ENCODE results near the gene LUZP2.

The LUZP2 gene

DNA sequence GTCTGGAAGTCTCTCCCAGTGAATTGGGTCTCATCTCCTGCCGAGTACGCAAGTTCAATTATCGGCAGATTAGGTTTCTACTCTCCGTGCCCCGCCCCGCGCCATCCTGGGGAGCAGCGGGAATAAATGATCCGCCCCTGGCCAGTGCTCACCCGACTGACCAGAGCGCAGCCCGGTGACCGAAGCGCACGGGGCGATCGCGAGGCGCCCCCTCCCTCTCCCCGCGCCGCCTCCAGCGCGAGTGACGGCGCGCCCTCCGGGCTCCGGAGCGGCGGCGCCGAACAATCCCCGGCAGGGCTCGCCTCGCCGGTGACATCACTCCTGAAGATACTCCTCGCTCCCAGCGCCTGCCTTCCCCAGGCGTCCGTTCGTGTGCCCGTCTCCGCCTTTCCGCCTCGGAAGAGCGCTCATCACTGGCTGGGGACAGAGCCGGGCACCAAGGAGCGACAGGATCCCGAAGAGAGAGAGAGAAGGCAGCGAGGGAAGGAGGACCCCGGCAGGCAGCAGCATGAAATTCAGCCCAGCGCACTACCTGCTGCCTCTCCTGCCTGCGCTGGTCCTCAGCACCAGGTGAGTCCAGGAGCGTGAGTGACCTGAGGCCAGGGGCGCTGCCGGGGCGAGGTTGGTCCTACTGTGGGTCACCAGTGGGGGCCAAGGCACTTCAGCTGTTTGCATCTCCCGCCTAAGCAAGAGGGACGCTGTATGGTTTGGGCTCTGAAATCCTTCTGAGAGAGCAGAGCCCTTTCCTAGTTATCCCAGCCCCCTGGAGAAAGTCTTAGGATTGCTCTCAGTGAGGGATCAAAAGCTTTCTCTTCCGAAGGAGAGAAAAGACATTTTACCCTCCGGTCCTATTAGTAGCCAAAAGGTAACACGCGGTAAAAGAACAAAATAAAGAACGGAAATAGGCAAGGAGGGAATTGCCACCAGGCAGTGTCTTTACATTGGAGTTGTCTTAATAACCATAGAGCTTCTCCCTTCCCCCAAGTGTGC lies at the start of gene LUZP2:
Gene LUZP2 (plus strand): TSS at position 318 of the 990 bp plus-strand sequence.
- DNase-seq (ENCODE audit: low read depth, low spot score) = no peak

DNA sequence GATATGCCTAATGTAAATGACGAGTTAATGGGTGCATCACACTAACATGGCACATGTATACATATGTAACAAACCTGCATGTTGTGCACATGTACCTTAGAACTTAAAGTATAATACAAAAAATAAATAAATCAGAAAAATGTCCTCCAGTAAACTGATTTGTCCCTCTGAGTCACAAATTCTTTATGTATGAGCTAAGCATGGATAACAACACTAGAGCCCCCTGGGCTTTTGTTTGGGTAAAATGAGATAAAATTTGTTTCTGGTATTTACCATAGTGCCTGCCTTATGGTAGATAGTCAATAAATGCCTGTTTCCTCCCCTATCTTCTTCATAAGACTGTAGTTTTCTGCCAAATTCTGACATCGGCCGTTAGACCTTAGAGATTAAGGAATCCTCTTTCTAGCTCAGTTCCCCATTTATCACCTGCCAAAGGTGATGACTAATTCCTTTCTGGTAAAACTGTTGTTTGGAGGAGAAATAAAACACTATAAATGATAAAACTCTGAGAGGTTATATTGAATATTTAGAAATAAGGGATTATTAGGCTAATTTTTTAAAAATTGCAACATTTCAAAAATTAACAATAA lies 43.6 kb upstream of the LUZP2 start:
- no peak for DNase-seq (ENCODE audit: low read depth, low spot score)

DNA sequence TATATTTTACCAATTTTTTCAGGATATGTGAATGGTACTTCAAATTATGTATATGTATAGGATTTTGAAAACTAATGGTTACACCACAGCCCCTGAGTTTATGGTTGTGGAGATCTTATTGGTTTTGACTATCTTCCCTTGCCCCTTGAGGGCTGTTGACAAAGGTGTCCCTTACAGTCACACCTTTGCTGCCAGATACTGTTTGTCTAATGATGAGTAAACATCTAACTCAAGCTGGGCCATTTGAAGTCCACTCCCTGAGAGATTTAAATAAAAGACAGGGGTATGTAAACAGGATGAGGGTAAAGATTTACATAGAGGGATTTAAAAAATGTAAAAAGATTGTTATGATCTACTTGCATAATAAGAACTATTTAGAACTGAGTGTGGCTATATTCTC lies 38.9 kb upstream of the LUZP2 start:
- DNase-seq (ENCODE audit: low read depth, low spot score) = no peak

DNA sequence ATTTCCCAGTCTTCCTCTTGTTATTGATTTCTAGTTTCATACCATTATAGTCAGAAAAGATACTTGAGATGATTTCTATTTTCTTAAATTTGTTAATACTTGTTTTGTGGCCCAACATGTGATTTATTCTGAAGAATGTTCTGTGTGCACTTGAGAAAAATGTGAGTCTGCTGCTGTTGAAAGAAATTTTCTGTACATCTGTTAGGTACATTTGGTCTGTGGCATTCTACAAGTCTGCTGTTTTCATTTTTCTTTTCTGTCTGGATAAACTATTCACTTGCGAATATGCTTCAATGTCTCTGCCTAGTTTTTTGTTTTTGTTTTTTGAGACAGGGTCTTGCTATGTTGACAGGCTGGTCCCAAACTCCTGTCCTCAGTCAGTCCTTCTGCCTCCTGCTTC lies 26.4 kb upstream of the LUZP2 start:
- no peak for DNase-seq (ENCODE audit: low read depth, low spot score)

DNA sequence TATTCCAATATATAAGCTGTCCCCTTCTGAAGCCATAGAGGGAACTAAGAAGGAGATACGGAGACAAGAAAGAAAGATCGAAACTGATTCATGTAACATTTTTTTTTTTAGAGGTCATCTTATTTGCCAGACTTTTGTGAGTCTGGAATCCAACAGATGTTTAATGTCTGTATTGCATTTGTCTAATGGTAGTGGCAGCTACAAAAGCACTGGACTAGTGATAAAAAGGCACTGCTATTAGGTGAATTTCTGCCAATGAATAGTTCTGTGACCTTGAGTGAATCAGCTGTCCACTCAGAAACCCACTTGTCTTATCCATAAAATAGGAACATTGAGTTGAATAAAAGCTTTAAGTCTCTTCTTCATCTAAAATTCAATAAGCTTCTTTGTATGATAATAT lies 25.8 kb upstream of the LUZP2 start:
- no peak for DNase-seq (ENCODE audit: low read depth, low spot score)

DNA sequence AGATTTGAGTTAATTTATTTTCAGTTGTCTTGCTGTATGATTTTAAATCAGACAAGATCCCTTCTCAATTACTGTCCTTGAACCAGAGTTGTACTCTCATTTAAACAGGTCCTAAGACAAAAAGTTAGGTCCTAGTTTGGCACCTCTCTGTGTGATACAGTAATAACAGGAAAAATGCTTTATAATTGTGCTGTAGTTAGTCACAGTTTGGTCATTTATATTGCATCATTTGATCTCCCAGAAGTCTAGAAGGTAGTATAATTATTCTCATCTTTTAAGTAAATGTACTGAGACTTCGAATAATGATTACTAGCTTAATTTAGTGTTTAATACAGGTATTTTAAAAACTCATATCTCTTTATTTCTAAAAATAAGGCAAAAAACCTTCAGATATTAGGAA lies 18.1 kb upstream of the LUZP2 start:
- DNase-seq (ENCODE audit: low read depth, low spot score) = no peak

DNA sequence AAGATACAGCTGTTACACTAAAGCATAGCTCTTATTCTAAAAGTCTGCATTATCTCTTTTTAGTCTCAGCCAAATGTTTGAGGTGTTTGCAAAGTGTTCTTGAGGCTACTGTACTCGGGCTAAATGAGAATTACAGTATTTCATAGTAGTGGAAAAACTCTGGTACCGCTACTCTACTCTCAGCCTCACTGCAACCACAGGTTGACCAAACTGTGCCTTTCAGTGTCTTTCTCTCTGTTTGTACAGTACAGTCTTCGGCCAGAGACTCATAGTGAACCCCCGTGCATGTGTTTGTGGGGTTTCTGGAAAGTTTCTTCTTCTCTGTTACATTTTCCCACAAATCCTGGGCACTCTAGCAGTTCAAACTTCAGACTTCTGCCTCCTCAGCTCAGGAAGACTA lies 7.4 kb upstream of the LUZP2 start:
- no peak for DNase-seq (ENCODE audit: low read depth, low spot score)

DNA sequence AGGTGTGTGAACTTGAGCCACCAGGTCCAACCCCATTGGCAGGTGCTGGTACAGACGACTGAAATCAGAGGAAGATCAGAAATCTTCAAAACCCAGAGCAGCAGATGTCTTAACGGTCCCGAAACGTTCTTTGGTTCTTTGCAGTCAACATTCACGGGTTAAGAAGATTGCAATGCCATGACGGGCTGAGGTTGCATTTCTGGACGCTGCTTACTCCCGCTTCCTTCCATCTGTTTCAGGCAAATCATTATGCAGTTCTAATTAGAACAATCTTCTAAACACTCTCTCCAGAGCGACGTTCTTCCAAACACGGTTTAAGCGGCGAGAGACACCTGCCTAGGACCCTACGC lies 492 bp upstream of the LUZP2 start:
- DNase-seq (ENCODE audit: low read depth, low spot score) = no peak

DNA sequence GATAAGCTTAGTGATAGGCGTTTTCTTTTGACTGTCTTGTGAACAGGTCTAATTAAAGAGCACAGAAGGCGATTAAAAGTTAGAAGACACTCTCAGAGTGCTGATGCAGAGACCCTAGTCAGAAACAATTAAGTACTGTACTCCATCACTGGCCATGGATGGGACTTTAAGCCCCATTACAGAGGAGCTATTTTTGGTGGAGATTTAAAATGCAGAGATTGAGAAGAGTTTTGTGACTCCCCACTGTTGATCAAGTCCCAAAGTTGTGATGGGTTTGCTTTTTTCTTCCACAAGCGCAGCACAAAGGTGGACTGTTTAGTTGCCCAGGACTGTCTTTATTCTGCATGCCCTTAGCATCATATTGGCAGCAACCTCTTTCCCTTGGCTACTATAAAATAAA lies 978 bp downstream of the LUZP2 start:
- no peak for DNase-seq (ENCODE audit: low read depth, low spot score)

DNA sequence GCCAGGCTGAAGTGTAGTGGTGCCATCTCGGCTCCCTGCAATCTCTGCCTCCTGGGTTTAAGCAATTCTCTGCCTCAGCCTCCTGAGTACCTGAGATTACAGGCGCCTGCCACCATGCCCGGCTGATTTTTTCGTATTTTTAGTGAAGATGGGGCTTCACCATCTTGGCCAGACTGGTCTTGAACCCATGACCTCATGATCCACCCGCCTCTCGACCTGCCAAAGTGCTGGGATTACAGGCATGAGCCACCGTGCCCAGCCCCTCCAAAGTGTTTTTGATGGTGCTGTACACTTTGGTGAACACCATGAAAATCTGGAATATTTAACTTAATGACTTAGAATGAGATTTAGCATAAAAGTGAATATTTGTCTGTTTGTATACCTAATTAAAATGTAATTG lies 5.6 kb downstream of the LUZP2 start:
- no peak for DNase-seq (ENCODE audit: low read depth, low spot score)

DNA sequence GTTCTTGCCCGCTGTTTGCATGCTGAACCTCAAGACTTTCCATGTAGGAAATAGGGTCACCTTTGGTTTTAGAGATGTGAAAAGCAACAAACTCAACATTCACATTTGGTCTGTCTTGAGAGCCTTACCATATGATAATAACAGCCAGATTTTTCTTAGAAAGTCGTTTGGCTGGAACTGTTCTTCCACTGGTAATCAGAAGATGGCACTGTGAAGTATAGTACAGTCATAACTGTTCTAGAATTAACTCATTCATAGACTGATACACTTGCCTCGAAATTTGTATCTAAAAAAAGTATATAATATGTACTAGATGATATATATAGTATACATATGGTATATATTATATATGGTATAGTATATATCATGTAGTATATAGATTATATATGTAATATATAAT lies 12.3 kb downstream of the LUZP2 start:
- DNase-seq (ENCODE audit: low read depth, low spot score) = no peak

DNA sequence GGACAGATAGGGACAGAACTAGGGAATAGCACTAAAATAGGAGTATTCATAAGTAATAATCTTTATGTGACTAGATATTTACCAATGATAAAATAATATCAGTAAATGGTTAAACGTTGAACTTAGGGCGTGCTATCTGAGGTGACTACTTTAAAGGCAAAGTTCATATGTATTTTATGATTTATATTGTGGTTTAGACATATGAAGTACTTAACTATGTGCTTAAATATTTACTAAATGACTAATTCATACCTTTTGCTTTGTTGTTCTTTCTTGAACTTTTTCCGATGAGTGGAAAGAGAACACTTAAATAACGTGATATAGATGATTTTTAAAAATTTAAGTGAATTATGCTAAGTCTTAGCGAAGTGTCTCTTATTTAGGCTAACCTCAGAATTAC lies 14.7 kb downstream of the LUZP2 start:
- no peak for DNase-seq (ENCODE audit: low read depth, low spot score)

DNA sequence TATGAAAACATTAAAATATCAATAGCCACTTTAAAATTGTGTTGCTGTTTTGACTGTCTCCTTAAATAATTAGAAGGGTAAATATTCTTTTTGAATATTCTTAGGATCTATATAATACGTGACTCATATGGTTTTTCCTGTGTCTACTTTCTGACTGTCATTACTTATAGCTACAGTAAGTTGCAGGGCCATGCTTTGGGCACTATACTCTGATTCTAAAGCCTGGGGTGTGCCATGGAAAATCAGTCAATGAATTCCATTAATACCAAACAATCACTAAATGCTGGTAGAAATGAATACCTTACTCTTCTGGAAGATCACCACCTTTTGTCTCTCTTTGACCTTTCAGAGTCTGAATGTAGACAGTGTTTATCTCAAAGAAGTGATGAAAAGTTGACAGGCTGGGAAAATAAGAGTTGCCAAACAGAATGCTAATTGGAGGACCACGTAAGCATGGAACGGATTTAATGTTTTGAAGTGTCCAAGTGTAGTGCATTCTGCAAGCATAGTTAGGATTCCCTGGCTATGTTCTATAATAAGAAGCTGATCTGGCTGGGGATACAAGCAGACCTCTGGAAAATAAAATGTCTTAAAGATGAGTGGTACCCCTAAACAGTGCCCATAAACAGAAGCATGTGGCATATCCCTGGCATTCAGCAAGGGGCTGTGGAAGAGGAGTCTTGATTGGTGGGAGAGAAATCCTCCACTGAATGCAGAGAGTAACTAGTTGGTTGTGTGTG lies 16.8 kb downstream of the LUZP2 start:
- DNase-seq (ENCODE audit: low read depth, low spot score) = no peak

DNA sequence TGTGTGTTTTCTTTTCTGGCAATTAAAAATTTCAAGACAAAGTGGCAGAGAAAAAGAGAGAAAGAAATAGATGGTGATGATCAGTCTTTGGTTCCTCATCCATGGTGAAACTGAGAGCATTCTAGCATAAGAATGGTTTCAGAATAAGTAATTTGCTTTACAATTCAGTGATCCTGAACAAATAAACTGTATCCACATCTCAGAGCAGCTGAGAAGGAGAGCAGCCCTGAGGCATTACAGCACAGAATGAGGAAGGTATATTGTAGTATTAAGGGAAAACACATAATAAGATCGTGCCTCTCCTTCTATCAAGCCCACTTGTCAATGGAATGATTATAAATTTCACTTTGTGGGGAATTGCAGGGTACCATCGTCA lies 17.4 kb downstream of the LUZP2 start:
- no peak for DNase-seq (ENCODE audit: low read depth, low spot score)

DNA sequence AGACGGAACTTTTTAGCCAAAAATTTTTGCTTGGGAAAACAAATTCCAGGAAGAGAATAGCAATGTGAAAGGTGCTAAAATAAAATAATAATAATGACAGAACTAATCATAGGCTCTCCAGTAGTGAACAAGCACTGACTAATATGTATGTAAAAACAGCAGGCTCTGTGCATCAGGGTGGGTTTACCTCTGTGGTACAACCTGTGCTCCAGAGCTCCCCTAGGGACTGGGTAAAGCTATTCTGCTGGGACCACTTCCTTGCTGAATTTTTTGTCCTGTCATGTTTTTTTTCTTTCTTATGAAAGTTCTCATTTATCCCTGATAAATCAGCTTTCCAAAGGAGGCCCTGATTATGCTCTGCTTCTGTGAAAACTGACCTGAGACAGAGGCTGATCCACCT lies 18.8 kb downstream of the LUZP2 start:
- no peak for DNase-seq (ENCODE audit: low read depth, low spot score)

DNA sequence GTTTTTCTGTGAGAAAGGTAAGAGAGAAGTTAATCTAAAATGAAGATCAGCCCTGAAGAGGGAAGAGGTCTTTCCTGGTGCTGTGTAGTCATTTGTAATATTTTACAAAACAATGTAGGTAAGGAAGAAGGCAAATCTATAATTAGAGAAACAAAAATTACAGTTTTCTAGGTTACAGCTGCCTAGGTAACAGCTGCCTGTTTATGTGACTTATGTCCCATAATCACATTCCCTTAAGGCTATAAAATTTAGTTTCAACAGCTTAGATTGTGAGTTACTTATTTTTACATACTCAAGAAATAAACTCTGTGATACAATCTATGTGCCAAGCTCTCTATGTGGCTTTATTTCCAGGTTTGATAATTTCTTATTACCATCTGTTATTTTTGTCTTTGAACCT lies 19.8 kb downstream of the LUZP2 start:
- DNase-seq (ENCODE audit: low read depth, low spot score) = no peak

DNA sequence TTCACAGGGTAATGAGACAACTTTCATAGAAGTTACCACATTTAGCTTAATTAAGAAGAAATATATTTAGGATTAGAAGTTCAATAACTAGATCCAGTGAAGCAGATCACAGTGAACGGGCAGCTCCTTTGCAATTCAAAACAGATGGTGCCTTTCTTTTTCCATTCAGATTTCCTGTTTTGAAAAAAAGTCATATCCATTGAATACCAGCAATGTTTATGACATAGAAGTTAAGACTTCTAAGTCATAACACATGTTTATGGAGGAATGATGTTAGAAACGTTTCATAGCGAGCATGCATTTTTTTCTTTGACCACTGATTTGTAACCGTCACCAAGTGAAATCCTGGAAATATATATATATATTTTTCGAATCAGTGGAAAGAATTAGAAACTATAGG lies 24.7 kb downstream of the LUZP2 start:
- no peak for DNase-seq (ENCODE audit: low read depth, low spot score)

DNA sequence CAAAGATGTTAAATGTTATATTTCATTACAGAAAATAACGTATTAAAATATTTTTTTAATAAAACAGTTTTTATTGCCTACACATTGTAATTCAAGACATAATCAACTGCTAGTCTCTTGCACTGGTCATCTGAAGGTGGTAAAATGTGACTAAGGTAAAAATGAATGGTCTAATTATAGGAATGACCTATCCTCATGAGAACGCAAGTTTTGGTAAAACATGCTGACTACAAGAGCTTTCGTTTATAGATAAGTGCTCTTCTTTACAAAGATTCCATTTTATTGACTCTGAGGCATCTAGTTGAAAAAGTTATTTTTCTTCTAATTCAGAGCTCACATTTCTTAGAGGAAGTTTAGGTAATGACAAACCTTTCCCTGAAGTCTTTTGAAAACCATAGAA lies 27.3 kb downstream of the LUZP2 start:
- no peak for DNase-seq (ENCODE audit: low read depth, low spot score)

DNA sequence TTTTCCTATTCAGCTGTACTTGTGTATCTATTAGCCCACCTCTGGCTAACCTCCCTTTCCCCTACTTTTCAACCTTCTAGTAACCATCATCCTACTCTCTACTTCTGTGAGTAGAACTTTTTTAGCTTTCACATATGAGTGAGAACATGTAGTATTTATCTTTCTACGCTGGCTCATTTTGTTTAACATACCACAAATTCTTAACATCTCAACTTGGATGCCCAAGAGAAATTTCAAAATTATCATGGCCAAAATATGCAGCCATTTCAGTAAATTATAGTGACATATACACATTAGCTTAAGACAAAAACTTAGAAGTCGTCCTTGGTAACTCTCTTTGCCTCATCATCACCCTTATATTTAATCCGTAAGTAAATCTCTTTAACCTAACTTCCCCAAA lies 34.7 kb downstream of the LUZP2 start:
- no peak for DNase-seq (ENCODE audit: low read depth, low spot score)

DNA sequence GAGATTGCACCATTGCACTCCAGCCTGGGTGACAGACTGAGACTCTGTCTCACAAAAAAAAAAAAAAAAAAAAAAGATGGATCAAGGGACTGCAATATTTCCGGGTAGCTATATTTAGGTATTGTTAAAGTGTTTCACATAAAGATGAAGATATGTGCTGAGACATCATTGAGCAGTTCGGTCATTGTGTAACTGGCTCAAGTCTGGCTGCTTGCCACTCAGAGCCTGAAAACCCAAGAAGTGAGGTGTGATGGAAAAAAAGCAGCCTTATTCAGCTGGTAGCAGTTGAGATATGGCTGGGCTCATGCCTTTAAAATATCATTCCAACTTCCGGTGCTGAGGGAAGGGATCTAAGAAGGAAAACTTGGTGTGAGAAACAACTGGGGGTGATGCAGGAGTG lies 46.9 kb downstream of the LUZP2 start:
- no peak for DNase-seq (ENCODE audit: low read depth, low spot score)

DNA sequence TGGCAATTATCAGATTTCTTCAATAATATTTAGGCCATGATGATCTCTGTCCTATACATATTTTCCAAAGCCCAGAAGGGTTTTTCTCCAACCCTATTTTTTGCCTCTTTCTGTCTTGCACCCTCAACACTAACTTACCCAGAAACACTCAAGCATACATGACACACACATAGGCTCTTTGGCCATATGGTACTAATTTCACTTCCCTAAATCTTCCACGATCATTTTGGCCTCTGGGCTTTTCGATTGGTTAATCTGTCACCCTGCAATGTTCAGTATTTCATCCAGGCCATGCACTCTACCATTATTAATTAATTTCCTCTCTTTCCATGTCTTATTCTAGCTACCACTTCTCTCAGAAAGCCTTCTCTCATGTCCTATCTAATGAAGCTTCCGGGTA lies 59.8 kb downstream of the LUZP2 start:
- DNase-seq (ENCODE audit: low read depth, low spot score) = no peak

DNA sequence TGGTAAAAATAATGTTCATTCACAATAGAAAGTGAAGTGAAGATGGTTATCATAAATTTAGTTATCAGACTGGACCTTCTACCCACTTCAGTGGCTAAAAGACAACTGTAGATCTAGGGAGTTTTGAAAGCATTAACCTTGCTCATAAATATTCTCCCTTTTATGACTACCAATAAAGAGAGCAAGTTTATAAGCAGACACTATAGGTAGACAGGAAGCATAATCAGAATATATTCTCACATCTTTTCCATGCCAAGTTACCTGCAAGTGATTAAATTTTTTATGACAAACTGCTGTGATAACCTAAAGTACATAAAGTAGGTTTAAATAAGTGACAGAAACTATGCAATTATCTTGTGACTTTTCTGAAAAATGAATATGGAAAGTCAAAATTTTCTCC lies 62.5 kb downstream of the LUZP2 start:
- DNase-seq (ENCODE audit: low read depth, low spot score) = no peak

DNA sequence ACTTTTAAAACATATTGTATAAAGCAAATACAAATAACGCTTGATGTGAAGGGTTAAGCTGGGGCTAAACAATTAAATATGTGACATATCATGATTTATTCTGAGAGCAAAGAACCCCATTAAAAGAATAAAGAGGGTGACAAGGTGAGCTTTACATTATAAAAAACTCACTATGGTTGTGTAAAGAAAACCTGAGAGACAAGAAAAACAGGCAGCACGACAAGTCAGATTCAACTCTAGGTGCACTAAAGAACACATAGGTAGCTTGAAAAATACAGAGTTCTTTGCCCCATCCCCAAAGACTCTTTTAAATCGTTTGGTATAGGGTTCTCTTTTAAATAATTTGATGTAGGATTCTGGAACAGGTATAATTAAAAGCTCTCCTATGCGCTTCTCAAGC lies 63.5 kb downstream of the LUZP2 start:
- DNase-seq (ENCODE audit: low read depth, low spot score) = no peak
